GM12878 (cell line): Measurements from ENCODE around the gene MTMR8. TPM values are rescaled to one million over a fixed set of nuclear protein-coding genes. Genes with fewer than 3 reads are reported as not detected.

Experiments
- ATAC-seq: fragments of 200-7000 bp; cut with Tn5 transposase; 3 replicates; pipeline ENCODE4 v1.9.1; 2020; ENCODE audit warnings: mild to moderate bottlenecking, moderate library complexity
- BruUV-seq: library from RNA; stranded (reverse); fragments of 400-500 nt; replicated peaks from 2 replicates; lab custom pipeline; 2021; lab: Mats Ljungman, UMichigan
- CTCF ChIA-PET: fragments of 300-600 bp; sonication (Branson Sonifier 250); formaldehyde crosslinking; extraction: SDS; loops from one replicate; lab custom pipeline; 2021; ENCODE audit warnings: inconsistent platforms; lab: Yijun Ruan, JAX
- POLR2A ChIA-PET: fragments of 350-600 bp; formaldehyde crosslinking; extraction: SDS; loops from one replicate; lab custom pipeline; 2021; ENCODE audit warnings: inconsistent platforms; lab: Charles Lee
- RAD21 ChIA-PET: fragments of 300-600 bp; sonication (Branson Sonifier 250); formaldehyde crosslinking; loops from one replicate; lab custom pipeline; 2023; ENCODE audit warnings: antibody characterized with exemption; ENCODE audit not compliant: unreplicated experiment; lab: Charles Lee
- SMC1A ChIA-PET: fragments of 300-600 bp; sonication (Branson Sonifier 250); formaldehyde crosslinking; loops from one replicate; lab custom pipeline; 2023; ENCODE audit not compliant: unreplicated experiment, uncharacterized antibody; lab: Charles Lee
- DNase-seq: peaks from one replicate; pipeline ENCODE4 v3.0.0-alpha.2; 2011; ENCODE audit warnings: low read depth, low spot score
- FAIRE-seq: peaks from 3 replicates; lab custom pipeline; 2011; peaks lifted over from hg19 to GRCh38; lab: Jason Lieb, UNC
- H2AFZ ChIP-seq: 2 replicates; pipeline ENCODE4 v1.6.0; 2011; ENCODE audit warnings: low read depth, low read length, control low read depth; ENCODE audit not compliant: control insufficient read depth
- H3K27ac ChIP-seq: 2 replicates; pipeline ENCODE4 v1.5.1; 2011; ENCODE audit warnings: control low read depth; ENCODE audit not compliant: control insufficient read depth, insufficient read depth
- H3K27me3 ChIP-seq, 2 experiments: replicated peaks in 1 of 2; 2 replicates each; pipeline versions ENCODE4 v1.6.0 to v1.6.1; 2011; ENCODE audit warnings: low read length in 1 of 2; ENCODE audit not compliant: control insufficient read depth in 2 of 2, insufficient read depth in 2 of 2
- H3K36me3 ChIP-seq, 2 experiments: 2 replicates each; pipeline ENCODE4 v1.5.1; 2011; ENCODE audit warnings: low read length in 1 of 2; ENCODE audit not compliant: control insufficient read depth in 2 of 2, insufficient read depth in 2 of 2
- H3K4me1 ChIP-seq: 2 replicates; pipeline ENCODE4 v1.6.1; 2011; ENCODE audit warnings: mild to moderate bottlenecking, low read length, moderate library complexity, mixed read lengths; ENCODE audit not compliant: control insufficient read depth, insufficient read depth
- H3K4me2 ChIP-seq: 2 replicates; pipeline ENCODE4 v1.6.0; 2011; ENCODE audit warnings: control low read depth; ENCODE audit not compliant: control insufficient read depth, insufficient read depth
- H3K4me3 ChIP-seq: fragments of 200-600 bp; sonication (generic); 2 replicates; pipeline ENCODE4 v1.5.1; 2016
- H3K79me2 ChIP-seq: 2 replicates; pipeline ENCODE4 v1.6.0; 2011; ENCODE audit warnings: low read length; ENCODE audit not compliant: control insufficient read depth, insufficient read depth
- H3K9ac ChIP-seq: 2 replicates; pipeline ENCODE4 v1.8.0; 2011; ENCODE audit warnings: low read length, control low read depth, mixed read lengths; ENCODE audit not compliant: control insufficient read depth, insufficient read depth
- H3K9me3 ChIP-seq: replicated peaks from 3 replicates; pipeline ENCODE4 v1.5.1; 2011; ENCODE audit warnings: mild to moderate bottlenecking, low read length; ENCODE audit not compliant: control insufficient read depth, insufficient read depth
- H4K20me1 ChIP-seq: 2 replicates; pipeline ENCODE4 v1.6.0; 2011; ENCODE audit not compliant: control insufficient read depth, insufficient read depth
- CBFB ChIP-seq: IDR thresholded peaks from 2 replicates; pipeline ENCODE4 v1.6.1; 2016; ENCODE audit warnings: antibody characterized with exemption, low read depth
- GATAD2B ChIP-seq: fragments of 450-650 bp; conservative IDR thresholded peaks from 2 replicates; pipeline ENCODE4 v1.6.1; 2017; ENCODE audit warnings: low read depth, mild to moderate bottlenecking, moderate library complexity
- MTA2 ChIP-seq: fragments of 450-650 bp; IDR thresholded peaks from 2 replicates; pipeline ENCODE4 v1.6.1; 2016; ENCODE audit warnings: low read depth, mild to moderate bottlenecking, moderate library complexity
- POLR2A ChIP-seq: IDR thresholded peaks from 2 replicates; pipeline ENCODE4 v1.6.1; 2011; ENCODE audit warnings: low read depth, mild to moderate bottlenecking, low read length
- WGBS: methylation state at CpG from one replicate; pipeline ENCODE4 v1.1.6; 2016; ENCODE audit warnings: low lambda C conversion rate; ENCODE audit not compliant: insufficient replicate concordance, insufficient coverage; ENCODE audit errors: missing lambda C conversion rate; 5-methylcytosine and 5-hydroxymethylcytosine counted together
- in situ Hi-C: fragments of 300-500 bp; cut with MboI; formaldehyde crosslinking; loops from 9 replicates; pipeline ENCODE4 v1.14.3; 2018; ENCODE audit warnings: mixed read lengths
- intact Hi-C: fragments of 100-400 bp; cut with micrococcal nuclease; formaldehyde crosslinking; loops from one replicate; pipeline ENCODE4 v1.14.2; 2022; ENCODE audit not compliant: unreplicated experiment
- polyA plus RNA-seq, 11 experiments: library from polyadenylated mRNA; depleted of rRNA in 4 of 11; unstranded in 6 of 11; stranded (reverse) in 5 of 11; fragments of >200 nt; fragmentation: Nextera tagmentation in 4 of 11; fragmentation: Illumina TruSeq in 1 of 11; extraction: Ambion mirVana in 4 of 11; extraction: Trizol in 1 of 11; gene quantifications; 1 replicate in 1 of 11; 2 replicates in 10 of 11; pipeline versions ENCODE4 v1.2.1 to v1.2.3, GENCODE V29; 2011 to 2016; ENCODE audit warnings: inconsistent platforms in 2 of 11, missing spikeins in 2 of 11, low read depth in 1 of 11
- total RNA-seq, 4 experiments: library from RNA; depleted of rRNA in 3 of 4; stranded (reverse); fragments of >200 nt in 3 of 4; fragmentation: Illumina TruSeq in 1 of 4; extraction: Trizol in 1 of 4; gene quantifications; 2 replicates each; pipeline versions ENCODE4 v1.2.1 to v1.2.3, GENCODE V29; 2013 to 2021
- TF ChIP-seq, protein P1 (sequence below): IDR thresholded peaks from 2 replicates; pipeline ENCODE4 v1.6.1; 2012; ENCODE audit warnings: low read depth, low read length, improper control_type of control experiment
- TF ChIP-seq, protein P2 (sequence below): fragments of 450-650 bp; IDR thresholded peaks from 2 replicates; pipeline ENCODE4 v1.6.1; 2016; ENCODE audit warnings: mild to moderate bottlenecking

Gene MTMR8
- total and polyA plus RNA-seq, 10 of the 15 experiments (the other 5 are each of a cell fraction or from before 2014, with no cell fraction given), result 2.0 to 4.7 (median 3.6) TPM

DNA sequence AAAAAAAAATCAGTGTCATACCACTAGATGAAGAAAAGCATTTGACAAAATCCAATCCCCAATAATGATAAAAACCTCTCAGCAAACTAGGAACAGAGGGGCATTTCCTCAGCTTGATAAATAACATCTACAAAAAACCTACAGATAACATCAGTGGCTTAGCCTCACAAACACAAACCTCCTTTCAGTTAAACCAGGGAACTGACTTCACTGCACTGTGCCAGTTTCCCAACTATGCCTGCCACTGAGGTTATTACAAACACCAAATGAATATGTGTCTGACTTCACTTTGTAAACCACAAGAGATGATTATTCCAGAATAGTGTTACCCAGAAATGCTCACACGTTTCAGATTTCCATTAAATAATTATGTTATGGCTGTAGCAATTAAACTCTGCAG lies 15.3 kb downstream of the MTMR8 start:
- BruUV-seq, result no TSS peak
- ChIA-PET POLR2A (no interaction called here), RAD21 (no interaction called here), SMC1A (no interaction called here), CTCF (interaction anchor here (0.7 kb wide), 1 partner anchor 10 kb away, joined by 3 read pairs; no protein-coding TSS in a partner anchor)
- H3K27ac ChIP-seq, result no peak overlapping the region
- H3K9ac ChIP-seq, result no peak overlapping the region
- FAIRE-seq, result no peak
- no peaks in the 10 kb centered on the region for H3K79me2 ChIP-seq
- intact Hi-C loops (no loop called here), in situ Hi-C loops (no loop called here)
- ATAC-seq, result no peak
- no peaks in the 10 kb centered on the region for H3K4me1 ChIP-seq
- TF ChIP-seq, protein P1, sequence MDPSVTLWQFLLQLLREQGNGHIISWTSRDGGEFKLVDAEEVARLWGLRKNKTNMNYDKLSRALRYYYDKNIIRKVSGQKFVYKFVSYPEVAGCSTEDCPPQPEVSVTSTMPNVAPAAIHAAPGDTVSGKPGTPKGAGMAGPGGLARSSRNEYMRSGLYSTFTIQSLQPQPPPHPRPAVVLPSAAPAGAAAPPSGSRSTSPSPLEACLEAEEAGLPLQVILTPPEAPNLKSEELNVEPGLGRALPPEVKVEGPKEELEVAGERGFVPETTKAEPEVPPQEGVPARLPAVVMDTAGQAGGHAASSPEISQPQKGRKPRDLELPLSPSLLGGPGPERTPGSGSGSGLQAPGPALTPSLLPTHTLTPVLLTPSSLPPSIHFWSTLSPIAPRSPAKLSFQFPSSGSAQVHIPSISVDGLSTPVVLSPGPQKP, result no peak
- TF ChIP-seq GATAD2B (no peak), POLR2A (no peak), MTA2 (no peak), CBFB (no peak)
- TF ChIP-seq, protein P2, sequence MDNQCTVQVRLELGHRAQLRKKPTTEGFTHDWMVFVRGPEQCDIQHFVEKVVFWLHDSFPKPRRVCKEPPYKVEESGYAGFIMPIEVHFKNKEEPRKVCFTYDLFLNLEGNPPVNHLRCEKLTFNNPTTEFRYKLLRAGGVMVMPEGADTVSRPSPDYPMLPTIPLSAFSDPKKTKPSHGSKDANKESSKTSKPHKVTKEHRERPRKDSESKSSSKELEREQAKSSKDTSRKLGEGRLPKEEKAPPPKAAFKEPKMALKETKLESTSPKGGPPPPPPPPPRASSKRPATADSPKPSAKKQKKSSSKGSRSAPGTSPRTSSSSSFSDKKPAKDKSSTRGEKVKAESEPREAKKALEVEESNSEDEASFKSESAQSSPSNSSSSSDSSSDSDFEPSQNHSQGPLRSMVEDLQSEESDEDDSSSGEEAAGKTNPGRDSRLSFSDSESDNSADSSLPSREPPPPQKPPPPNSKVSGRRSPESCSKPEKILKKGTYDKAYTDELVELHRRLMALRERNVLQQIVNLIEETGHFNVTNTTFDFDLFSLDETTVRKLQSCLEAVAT, result no peak
- no peaks in the 10 kb centered on the region for H3K36me3 ChIP-seq
- no peak overlapping the region for H2AFZ ChIP-seq
- H3K27me3 ChIP-seq, result no peaks in the 10 kb centered on the region
- no peaks in the 10 kb centered on the region for H4K20me1 ChIP-seq
- no peak overlapping the region for H3K4me3 ChIP-seq
- H3K4me2 ChIP-seq, result no peak overlapping the region
- 53% methylated on average over 1 of the region's 1 CpG for WGBS
- H3K9me3 ChIP-seq, result no peaks in the 10 kb centered on the region; the same call in 2 of the 3 replicates
- no peak for DNase-seq
